GM18909 (cell line): Measurements from ENCODE around the gene OR1J4.
A peak's percentile ranks its signal among the peaks of the same experiment; 100 is the strongest.
"Not testable (repeated sequence)": the region's sequence is repeated elsewhere in the genome, so short reads cannot be mapped to it uniquely, and the experiment has no call there.

Experiments
- ATAC-seq: cut with Tn5 transposase; IDR thresholded peaks from one replicate; pipeline ENCODE4 v1.9.1; 2021; ENCODE audit warnings: mild to moderate bottlenecking; ENCODE audit not compliant: unreplicated experiment, poor library complexity

The OR1J4 gene, protein sequence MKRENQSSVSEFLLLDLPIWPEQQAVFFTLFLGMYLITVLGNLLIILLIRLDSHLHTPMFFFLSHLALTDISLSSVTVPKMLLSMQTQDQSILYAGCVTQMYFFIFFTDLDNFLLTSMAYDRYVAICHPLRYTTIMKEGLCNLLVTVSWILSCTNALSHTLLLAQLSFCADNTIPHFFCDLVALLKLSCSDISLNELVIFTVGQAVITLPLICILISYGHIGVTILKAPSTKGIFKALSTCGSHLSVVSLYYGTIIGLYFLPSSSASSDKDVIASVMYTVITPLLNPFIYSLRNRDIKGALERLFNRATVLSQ

DNA sequence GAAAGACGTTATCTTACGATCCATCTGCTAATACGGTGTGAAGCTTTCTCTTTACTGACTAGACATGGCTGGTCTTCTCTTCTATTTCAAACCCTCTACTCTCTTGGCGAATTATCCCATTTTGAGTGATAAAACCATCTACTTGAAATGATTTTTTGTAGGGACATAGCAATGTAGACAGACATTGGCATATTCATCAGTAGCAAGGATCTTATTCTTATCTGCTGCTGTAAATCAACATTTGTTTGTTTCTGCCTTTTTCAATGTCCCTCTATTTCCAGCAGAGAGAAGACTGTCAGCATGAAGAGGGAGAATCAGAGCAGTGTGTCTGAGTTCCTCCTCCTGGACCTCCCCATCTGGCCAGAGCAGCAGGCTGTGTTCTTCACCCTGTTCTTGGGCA is at the start of gene OR1J4:
Gene OR1J4, plus strand, starts transcription at position 301 of the 400 bp plus-strand sequence. Its CDS starts 0 bp downstream, at position 301.
- ATAC-seq, result no peak

DNA sequence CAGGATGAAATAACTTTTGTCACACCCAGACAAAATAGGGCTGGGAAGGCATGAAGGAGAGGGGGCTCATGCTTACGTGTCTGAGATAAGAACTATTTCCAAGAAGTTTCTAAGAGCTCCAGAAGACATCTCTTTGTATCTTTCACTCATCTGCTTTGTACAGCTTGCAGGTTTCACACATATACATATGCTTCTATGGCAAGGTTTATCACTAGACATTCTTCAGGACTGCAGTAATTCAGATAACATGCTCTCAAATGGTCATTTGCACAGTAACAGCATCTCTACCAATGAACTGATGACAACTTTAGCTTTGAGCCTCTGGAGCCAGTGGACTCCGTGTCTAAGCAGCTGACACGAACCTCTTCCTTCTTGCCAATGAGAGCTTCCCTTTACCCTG is 44.4 kb upstream of the OR1J4 start:
- ATAC-seq, result no peak

DNA sequence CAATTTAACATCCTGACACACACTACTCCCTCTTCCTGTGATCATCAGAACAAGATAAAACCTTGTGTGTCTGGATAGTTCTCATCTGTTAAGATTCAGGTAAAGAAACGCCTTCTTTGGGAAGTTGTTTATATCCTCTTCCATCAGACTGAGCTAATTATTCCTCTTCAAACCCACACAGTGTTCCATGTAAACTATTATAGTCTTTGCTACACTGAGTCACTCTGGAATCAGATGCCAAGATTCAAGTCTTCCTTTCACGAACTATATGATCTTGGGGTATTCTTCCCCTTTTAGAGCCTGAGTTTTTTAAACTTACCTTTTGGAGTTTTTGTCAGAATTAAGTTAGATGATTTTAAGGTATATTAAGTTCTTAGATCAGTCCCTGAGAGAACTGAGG is 43.2 kb upstream of the OR1J4 start:
- no peak for ATAC-seq

DNA sequence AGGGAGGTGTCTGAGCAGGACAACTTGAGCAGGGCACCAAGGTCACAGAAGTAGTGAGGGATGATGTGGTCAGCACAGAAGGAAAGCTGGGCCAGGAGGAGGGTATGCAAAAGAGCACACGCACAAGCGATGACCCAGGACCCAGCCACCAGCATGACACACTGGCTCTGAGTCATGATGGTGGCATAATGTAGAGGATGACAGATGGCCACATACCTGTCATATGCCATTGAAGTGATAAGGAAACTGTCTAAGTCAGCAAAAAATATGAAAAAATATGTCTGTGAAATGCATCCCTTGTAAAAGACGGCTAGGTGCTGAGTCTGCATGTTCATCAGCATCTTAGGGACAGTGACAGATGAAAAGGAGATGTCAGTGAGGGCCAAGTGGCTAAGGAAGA is 41.6 kb upstream of the OR1J4 start:
- ATAC-seq, result no peak

DNA sequence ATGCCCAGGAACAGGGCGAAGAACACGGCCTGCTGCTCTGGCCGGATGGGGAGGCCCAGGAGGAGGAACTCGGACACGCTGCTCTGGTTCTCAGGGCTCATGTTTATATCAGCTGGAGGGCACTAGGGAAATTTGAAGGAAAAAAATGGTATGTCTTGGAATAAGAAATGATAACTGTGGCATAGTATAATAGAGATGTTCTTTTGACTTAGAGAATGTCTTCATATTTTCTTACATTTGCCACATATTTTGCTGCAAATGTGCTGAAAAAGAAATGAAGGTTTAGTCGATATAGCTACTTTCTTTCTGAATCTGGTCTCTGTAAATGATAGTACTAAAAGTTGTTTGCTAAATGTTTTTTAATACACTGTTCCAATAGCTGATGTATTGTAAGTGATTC is 41.1 kb upstream of the OR1J4 start, which contains the start of gene OR1J1:
Gene OR1J1, minus strand, starts transcription at position 101 of the 400 bp plus-strand sequence. Its CDS starts 0 bp downstream, at position 101.
- ATAC-seq, result no peak

DNA sequence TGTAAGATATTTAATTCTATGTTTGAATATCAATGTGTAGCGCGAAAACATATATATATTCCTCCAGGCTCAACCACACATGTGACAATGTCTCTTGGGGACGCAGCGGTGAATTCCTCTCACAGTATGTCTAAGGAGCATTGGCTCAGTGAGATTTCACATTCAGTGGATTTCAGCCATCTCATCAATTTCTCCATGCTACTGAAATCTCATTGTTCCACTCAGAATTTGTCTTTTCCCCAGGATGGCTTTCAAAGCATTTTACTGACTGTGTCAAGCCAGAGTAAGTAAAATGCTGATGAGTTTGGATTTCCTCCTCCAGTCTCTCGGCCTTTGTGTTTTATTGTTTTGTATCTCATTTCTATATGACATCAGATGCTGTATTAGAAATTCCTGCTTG is 39.9 kb upstream of the OR1J4 start:
- ATAC-seq, result no peak

DNA sequence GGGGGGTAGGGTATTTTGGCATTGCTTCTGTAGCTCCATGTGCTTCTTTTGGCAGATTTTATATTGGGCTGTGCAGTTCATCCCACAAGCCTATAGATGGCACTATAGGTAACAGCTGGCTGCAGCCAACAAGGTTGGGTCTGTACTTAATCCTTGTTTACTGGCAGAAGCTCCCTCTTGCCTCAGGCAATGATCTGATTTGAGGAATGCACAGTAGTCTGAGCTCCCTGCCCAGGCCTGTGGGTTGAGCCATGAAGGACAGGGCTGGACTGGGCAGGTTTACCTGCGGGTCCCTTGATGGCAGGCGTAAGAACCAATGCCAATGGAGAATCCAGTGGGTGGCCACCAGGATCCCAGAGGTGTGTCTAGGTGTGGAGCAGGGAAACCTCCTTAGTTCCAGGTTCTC is 20.1 kb upstream of the OR1J4 start:
- peak; percentile 55 for ATAC-seq

DNA sequence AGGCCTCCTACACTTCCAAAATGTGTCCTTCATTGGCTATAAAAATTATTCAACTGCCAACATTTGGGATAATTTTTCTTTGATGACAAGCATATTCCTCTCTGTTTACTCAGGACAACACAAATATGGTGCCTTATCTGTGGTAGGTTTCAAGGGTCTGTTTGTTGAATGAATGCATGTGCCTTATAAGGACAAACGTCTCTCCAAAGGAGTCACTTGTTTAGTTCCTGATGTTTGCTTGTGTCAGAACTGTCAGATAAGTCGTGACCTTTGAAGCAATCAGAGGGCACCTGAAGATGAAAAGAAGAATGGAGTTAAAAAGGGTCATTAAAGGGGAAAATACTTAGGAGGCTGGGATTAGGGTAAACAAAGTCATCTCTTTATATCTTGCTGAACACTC is 12.0 kb upstream of the OR1J4 start:
- no peak for ATAC-seq

DNA sequence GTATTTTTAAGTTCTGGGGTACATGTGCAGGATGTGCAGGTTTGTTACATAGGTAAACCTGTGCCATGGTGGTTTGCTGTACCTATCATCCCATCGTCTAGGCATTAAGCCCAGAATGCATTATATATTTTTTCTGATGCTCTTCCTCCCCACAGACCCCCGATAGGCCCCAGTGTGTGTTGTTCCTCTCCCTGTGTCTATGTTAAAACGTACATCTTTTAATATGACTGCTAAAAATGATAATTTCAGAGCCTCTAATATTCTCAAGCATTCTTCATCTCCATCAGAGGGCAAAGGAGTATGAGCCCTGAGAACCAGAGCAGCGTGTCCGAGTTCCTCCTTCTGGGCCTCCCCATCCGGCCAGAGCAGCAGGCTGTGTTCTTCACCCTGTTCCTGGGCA is 8.4 kb upstream of the OR1J4 start, which contains the start of gene OR1J2:
Gene OR1J2, plus strand, starts transcription at position 301 of the 400 bp plus-strand sequence. Its CDS starts 0 bp downstream, at position 301.
- ATAC-seq, result no peak

DNA sequence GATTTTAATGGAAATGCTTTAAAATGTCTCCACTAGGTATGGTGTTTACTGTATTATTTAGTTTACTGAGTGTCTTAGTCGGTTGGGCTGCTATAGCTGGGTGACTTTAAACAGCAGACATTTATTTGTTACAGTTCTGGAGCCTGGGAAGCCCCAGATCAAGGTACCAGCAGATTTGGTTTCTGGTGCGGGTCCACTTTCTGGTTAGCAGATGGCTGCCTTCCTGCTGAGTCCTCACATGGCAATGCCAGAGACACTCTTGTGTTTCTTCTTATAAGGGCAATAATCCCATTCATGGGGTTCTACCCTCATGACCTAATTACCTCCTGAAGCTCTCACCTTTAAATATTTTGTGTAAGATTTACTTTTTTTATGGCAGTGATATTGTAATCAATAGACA is 715 bp upstream of the OR1J4 start:
- ATAC-seq, result no peak

DNA sequence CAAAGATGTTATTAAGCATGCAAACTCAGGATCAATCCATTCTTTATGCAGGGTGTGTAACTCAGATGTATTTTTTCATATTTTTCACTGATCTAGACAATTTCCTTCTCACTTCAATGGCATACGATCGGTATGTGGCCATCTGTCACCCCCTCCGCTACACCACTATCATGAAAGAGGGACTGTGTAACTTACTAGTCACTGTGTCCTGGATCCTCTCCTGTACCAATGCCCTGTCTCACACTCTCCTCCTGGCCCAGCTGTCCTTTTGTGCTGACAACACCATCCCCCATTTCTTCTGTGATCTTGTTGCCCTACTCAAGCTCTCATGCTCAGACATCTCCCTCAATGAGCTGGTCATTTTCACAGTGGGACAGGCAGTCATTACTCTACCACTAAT is 435 bp downstream of the OR1J4 start:
- ATAC-seq, result no peak

DNA sequence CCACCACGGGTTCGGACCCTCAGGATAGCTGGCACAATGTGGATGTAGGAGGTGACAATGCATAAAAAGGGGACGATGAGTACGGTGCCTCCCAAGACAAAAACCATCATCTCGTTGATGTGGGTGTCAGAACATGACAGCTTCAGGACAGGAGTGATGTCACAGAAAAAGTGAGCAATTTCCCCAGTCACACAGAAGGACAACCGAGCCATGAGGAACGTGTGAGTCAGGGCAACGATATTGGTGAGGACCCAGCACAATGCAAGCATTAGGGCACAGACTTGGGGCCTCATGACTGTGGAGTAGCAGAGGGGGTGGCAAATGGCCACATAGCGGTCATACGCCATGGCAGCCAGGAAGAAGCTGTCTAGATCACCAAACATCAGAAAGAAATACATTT is 7.7 kb downstream of the OR1J4 start:
- no peak for ATAC-seq

DNA sequence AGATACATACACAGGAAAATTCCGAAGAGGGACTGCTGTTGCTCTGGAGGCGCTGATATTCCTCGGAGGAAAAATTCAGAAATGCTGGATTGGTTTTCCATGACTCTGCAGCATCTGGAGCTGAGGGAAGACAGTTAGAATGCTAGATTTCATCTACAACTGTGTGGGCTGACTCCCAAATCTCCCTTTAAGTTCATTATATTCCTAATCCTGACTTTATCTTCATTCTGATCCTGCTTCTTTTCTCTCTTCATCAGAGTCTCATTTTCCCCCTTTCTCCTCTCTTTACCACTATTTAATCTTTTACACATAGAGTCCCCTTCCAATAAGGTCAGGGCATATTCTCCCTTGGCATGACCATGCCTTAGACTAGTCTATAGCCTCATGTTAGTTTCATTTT is 8.3 kb downstream of the OR1J4 start, which contains the start of gene OR1N1:
Gene OR1N1, minus strand, starts transcription at position 101 of the 400 bp plus-strand sequence. Its CDS starts 0 bp downstream, at position 101.
- ATAC-seq, result no peak

DNA sequence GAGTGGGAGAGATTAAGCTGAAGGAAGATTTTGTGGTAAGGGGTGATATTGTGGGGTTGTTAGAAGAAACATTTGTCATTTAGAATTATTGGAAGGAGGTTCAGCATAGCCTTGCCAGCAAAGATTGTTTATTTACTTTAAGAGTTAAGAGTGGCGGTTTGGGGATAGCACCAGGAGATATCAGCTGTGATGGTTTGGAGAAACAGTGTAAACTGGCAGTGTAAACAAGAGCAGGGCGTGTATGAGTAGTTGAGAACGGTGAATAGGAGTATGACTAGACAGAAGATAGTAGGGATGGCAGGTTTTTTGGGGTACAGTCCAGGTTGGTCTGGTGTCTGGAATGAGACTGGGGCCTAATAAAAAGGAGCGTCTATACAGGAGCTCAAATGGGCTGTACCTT is 12.2 kb downstream of the OR1J4 start:
- ATAC-seq, result not testable (repeated sequence)

DNA sequence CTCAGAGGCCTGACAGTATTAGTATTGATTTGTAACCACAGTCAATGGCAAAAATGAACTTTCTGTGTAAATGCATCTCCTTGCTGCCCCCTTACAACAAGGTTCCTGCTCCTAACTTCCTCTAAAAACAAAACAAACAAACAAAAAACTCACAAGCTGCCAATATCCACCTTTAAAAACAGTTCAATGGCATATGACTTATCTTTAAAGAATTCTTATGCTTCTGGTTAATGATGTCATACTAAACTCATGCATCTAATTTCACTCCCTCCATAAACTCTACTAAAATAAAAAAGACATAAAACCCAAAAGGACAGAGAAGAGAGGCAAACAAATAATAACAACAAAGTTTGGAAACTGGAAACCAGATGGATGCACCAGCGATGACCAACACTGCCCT is 17.2 kb downstream of the OR1J4 start:
- no peak for ATAC-seq

DNA sequence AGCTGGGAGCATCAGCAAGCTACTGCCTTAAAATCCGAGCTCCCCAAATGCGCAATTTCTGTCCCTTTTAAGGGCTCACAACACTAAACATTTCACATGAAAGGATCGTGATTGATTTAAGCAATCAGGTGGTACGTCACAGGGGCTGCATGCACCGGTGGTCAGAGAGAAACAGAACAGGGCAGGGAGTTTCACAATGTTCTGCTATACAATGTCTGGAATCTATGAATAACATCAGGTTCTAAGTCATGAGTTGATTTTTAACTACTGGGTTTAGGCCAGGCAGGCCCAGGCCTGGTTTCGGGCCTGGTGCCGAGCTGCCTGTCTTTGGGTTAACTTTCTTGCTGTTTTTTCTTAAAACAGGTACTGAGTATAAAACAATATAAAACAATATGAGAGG is 18.1 kb downstream of the OR1J4 start:
- ATAC-seq, result not testable (repeated sequence)

DNA sequence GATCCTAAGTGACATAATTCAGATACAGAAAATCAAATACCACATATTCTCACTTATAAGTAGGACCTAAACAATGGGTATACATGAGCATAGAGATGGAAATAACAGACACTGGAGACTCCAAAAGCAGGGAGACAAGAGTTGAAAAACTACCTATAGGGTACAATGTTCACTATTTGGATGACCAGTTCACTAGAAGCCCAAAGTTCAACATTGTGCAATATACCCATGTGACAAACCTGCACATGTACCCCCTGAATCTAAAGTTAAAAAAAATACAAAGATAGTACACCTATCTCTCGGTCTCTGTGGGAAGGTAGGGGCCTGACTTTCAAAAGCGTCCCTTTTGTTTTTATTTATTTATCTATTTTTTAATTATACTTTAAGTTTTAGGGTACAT is 19.8 kb downstream of the OR1J4 start:
- no peak for ATAC-seq

DNA sequence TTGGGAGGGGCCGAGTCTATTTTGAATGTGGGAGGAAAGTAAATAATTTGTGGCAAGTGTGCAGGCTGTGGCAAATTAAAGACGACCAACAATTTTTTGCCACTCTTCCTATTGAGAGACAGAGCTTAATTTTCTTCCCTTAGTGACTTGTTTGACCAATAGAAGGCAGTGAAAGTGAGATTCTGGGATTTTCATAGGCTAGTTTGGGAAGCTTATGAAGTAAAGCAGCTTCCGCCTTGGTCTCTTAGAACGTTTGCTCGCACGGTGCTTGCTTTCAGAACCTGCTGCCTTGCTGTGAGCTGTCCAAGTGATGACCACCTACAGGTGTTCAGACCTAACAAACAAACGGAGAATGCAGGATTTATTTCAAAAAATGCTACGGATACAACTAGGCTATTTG is 27.3 kb downstream of the OR1J4 start:
- no peak for ATAC-seq

DNA sequence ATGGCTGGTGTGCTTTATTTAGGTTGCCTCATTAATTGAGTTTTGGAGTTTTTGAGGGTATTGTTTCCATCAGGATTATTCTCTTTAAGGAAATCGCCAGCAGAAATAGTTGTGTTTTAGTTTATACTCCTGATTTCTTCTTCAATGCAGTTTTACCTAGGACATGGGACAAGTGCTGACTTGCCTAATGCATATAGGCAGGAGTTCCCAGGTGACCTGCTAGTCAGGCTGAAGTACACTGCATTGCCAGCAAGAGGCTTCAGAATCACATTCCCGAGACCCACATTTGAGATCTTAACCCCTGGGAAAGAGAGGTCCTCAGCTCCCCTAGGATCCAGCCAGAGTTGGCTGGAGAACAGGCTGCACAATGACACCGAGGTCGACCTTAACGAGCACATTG is 32.4 kb downstream of the OR1J4 start:
- no peak for ATAC-seq

DNA sequence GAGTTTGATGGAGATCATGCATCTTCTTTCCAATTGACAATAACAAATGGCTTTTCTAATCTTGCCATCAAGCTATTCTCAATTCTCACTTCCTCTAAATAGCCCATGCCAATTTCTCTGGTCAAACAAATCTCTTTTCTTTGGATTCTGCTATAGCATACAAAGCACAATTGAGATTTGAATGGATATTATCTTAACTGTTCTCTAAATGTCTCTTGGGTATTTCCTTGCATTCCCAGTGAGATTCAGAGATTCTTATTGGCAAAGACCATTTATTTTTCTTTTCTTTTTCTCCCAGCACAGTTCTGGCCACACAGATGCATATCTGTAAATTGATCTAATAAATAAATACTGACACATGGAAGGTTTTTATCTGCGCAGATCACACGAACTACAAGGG is 33.9 kb downstream of the OR1J4 start, which contains the start of gene OR1N2:
Gene OR1N2, plus strand, starts transcription at position 301 of the 400 bp plus-strand sequence. CDS start 100 bp downstream, outside the sequence.
- no peak for ATAC-seq

DNA sequence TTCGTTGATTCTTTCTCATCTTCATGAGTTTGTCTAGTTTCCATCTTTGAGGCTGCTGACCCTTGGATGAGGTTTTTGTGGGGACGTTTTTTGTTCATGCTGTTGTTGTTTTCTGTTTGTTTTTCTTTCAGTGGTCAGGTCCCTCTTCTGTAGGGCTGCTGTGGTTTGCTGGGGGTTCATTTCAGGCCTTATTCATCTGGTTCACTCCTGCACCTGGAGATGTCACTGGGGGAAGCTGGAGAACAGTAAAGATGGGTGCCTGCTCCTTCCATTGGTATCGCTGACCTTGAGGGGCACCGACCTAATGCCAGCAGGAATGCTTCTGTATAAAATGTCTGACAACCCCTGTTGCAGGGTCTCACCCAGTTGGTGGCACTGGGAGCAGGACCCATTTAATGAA is 42.5 kb downstream of the OR1J4 start:
- ATAC-seq, result no peak

DNA sequence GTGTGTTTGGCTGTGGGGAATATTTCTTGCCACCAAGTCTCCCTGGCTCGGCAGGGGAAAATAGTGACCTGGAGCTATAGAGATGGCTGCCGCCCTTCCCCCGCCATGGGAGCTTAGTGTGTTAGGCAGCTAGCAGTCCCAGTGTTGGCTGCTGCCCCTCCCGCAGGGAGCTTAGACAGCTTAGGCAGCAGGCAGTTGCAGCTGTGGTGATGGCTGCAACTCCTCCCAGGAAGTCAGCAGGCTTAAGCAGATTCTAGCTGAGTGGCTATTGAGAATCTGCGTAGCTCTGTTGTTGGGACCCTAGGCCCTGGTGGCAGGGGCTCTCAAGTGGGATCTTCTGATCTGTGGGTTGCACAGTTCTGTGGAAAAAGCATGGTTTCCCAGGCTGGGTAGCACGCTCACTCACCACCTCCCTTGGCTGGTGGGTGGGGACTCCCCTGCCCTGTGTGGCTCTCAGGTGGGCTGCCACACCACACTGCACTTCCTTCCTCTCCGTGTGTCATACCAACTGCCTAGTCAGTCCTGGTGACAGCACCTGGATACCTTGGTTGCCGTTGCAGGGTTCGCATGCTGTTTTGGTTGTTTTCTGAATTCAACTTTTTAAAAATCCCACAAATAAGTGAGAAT is 43.3 kb downstream of the OR1J4 start:
- no peak for ATAC-seq
